Motor neuron (in vitro differentiated cells): ENCODE data around the gene TEX261. TPM values are rescaled to one million over a fixed set of nuclear protein-coding genes. Genes with fewer than 3 reads are reported as not detected.

Experiments
- ATAC-seq, 8 experiments: fragments of 200-7000 bp; cut with Tn5 transposase; replicated peaks in 6 of 8; 2 replicates each; pipeline ENCODE4 v1.8.0; 2021; ENCODE audit warnings: mild to moderate bottlenecking in 8 of 8, moderate library complexity in 8 of 8
- H3K27ac ChIP-seq, 2 donors: fragments of 250-450 bp; sonication (Bioruptor Pico); 2 replicates each; pipeline ENCODE4 v1.9.0; 2021; ENCODE audit warnings: antibody characterized with exemption in 2 of 2, mild to moderate bottlenecking in 2 of 2, moderate library complexity in 1 of 2
- H3K4me1 ChIP-seq, 2 donors: fragments of 250-450 bp; sonication (Bioruptor Pico); replicated peaks in 1 of 2; 2 replicates each; pipeline ENCODE4 v1.6.1; 2021; ENCODE audit warnings: antibody characterized with exemption in 2 of 2, mild to moderate bottlenecking in 2 of 2, moderate library complexity in 1 of 2
- H3K4me3 ChIP-seq, 5 donors: fragments of 250-450 bp; sonication (Bioruptor Pico); 2 replicates each; pipeline ENCODE4 v1.9.0; 2021; ENCODE audit warnings: antibody characterized with exemption in 5 of 5, mild to moderate bottlenecking in 5 of 5, moderate library complexity in 4 of 5
- WGBS, 10 experiments: fragments of 450-650 bp; shearing (Covaris generic); methylation state at CpG; one replicate each; pipeline ENCODE4 v1.0.0; 2022; 5-methylcytosine and 5-hydroxymethylcytosine counted together
- in situ Hi-C, 9 experiments: fragments of 400-800 bp; cut with MboI; loops; one replicate each; pipeline ENCODE4 v1.15.0; 2021; ENCODE audit warnings: low sequenced_read_pairs in 9 of 9, low pct_unique_long_range_greater_than_20kb in 2 of 9; ENCODE audit not compliant: unreplicated experiment in 9 of 9
- total RNA-seq, 8 experiments: library from RNA; unstranded; fragments of 300-600 nt; gene quantifications; 2 replicates each; pipeline versions ENCODE4 v1.2.3 to v1.2.4, GENCODE V29; 2022

TEX261 gene
- total RNA-seq, 8 experiments from 2014 or later: 10.3 to 42.1 (median 24.2) TPM

DNA sequence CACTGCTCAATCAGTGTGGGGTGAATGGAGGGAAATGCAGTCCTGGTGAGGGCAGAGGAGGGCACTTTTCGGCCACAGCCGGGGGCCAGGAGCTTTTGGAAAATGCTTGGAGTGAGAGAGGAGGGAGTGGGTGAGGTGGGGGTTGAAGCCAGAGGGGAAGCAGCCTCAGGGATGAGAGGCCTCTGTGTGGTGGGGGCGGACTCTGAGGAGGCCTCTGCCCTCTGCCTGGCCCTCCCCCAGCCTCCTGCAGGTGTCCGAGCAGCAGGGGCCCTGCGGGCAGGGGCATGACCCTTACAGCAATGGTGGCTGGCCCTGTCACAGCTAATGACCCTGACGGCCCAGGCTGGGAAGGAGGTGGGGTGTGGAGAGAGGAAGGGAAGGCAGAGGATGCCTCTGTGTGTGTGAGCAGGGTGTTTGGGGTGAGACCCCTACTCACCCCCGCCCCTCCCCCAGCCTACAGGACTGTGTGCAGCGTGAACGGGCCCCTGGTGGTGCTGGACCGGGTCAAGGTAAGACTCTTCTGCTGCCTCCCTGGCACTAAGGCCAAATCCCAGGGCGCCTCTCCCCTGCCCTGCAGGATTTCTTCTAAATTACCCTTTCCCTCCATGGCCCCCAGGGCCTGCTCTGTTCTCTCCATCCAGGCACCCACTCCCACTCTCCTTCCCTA is 51.3 kb downstream of the TEX261 start:
- Histone ChIP-seq H3K27ac (no peak overlapping the region), H3K4me1 (peaks cover 27 to 37% of the 10 kb centered on the region in 2 donors), H3K4me3 (no peak overlapping the region)
- peak in 2 of 8 experiments; percentile 1 to 5 for ATAC-seq
- in situ Hi-C loops: loop anchor here in 2 of 9 experiments (10.0 to 25.0 kb wide), 3 partner anchors 69 to 156 kb away; partner anchors contain the start of gene FIGLA (in 1 of the 2)
- WGBS, 10 experiments: 8% methylated on average over 2 of the region's 11 CpGs; no CpG with 5 or more reads in 9 of the 10 experiments

DNA sequence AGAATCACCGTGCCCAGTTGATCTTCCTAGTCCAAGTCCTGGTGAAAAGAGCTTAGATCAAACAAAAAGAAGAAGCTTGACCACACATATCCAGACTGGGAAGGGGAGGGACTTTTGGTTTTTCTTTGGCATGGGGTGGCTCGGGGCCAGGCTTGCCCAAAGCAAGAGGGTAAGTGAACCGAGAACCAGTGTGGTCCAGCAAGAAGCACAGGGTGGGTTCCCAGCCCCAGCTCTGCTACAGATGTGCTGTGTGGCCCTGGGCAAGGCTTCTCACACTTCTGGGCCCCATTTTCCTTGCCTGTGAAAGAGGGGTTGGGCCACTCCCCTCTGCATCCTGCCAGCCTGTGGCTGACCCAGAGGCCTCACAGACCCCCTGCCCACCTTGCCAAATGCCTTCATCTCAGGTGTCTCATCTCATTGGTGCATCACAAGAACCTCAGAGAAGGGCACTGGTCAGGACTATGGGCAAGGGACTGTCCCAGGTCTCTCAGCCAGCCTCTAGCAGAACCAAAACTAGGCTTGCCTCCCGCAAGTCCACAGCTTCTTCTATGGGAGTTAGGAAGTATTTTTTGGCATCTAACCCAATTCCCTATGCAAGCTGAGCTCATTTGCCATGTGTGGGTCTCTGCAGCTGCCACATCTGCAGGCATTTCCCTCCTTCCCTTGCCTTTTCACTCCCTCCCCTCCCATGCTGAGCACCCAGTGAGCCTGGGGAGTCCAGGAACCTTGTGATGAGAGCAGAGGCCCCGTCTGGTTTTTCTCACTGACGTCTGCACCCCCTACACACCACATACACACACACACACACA is 52.1 kb downstream of the TEX261 start:
- H3K4me1 ChIP-seq: peaks cover 27 to 44% of the 10 kb centered on the region in 2 donors
- no peak overlapping the region for H3K4me3 ChIP-seq
- no peak overlapping the region for H3K27ac ChIP-seq
- in situ Hi-C loops: loop anchor here in 2 of 9 experiments (10.0 to 25.0 kb wide), 3 partner anchors 68 to 155 kb away; partner anchors contain the start of gene FIGLA (in 1 of the 2)
- WGBS, 10 experiments: 0 to 100% (median 66%) methylated on average over 1 to 4 of the region's 6 CpGs; no CpG with 5 or more reads in 1 of the 10 experiments
- peak in 4 of 8 experiments; percentile 20 to 40 (median 36) for ATAC-seq

DNA sequence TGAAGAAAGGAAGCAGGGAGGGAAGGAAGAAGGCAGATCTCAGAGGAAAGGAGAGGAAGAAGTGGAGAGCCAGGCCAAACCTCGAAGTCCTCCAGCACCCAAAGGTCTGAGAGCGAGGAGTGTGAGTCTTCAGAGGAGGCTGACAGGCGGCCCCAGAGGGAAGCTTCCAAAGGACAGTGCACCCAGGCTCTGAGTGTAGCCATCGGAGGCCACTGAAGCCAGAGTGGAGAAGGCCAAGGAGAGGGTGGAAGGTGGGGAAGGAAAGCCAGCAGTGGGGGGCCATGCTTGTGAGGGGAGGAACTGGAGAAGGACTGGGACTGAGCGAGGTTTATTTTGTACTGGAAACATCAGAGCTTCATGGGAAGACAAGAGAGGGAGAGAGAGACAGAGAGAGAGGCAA is 53.0 kb downstream of the TEX261 start:
- in situ Hi-C loops: loop anchor here in 2 of 9 experiments (10.0 to 25.0 kb wide), 3 partner anchors 67 to 154 kb away; partner anchors contain the start of gene FIGLA (in 1 of the 2)
- Histone ChIP-seq H3K4me3 (no peak overlapping the region), H3K27ac (no peak overlapping the region), H3K4me1 (peaks cover 34 to 53% of the 10 kb centered on the region in 2 donors)
- WGBS, 10 experiments: 64 to 92% (median 80%) methylated on average over 1 to 3 of the region's 5 CpGs; no CpG with 5 or more reads in 5 of the 10 experiments
- no peak for ATAC-seq

DNA sequence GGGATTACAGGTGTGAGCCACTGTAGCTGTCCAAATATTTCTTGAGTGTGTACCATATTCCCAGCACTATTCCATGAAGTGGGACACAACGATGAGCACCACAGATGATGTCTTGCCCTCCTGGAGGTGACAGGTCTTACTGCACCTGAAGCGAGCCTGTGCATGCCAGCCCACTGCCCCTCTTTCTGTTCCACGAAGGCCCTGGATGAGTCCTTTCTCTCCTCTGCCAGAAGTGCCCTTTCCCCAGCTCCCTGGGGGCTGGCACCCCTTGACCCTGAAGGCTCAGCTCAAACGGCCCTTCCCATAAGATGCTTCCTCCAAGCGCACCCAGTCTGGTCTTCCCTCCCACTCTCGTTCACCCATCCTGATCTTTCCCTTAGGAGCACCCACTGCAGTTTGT is 53.5 kb downstream of the TEX261 start:
- peaks cover 39 to 58% of the 10 kb centered on the region in 2 donors for H3K4me1 ChIP-seq
- WGBS, 10 experiments: 40 to 100% (median 71%) methylated on average over 1 to 4 of the region's 6 CpGs; no CpG with 5 or more reads in 3 of the 10 experiments
- in situ Hi-C loops: loop anchor here in 2 of 9 experiments (10.0 to 25.0 kb wide), 3 partner anchors 66 to 154 kb away; partner anchors contain the start of gene FIGLA (in 1 of the 2)

DNA sequence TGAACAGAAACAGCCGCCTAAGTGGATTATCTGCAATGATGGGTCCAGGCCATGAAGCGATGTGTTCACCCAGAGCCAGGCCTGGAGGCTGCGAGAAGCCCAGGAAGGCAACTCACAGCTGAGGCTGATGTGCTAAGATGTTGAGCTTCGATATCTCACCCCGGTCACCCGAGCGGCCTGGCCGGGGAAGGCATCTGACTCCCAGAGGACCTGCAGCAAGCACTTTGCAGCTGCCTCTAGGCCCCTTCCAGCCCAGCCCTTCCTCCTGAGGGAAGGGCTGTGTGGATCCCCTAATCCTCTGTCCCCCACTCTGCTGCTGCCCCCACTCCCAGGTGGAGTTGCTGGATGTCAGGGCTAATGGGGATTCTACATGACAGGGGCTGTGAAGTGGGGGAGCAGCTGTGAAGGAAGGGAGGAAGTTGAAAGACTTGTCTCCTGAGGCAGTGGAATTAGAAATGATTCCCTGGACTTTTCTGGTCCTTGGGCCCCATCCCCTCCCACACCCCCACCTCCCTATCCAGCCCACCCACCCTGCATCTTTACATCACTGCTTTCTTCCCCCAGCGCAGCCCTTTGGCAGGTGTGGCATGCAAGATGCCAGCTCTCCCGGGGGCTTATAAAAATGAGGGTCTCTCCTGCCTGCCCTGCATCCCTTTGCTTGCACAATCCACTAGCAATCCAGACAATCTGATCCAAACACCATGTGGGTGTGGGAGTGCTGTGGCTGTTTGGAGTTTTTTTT is 54.7 kb downstream of the TEX261 start:
- Histone ChIP-seq H3K4me1 (peaks cover 48 to 69% of the 10 kb centered on the region in 2 donors), H3K4me3 (no peak overlapping the region), H3K27ac (no peak overlapping the region)
- 42 to 100% (median 67%) methylated on average over 1 to 4 of the region's 10 CpGs; no CpG with 5 or more reads in 6 of the 10 experiments for WGBS, 10 experiments
- no peak for ATAC-seq
- in situ Hi-C loops: loop anchor here in 2 of 9 experiments (10.0 to 25.0 kb wide), 3 partner anchors 65 to 153 kb away; partner anchors contain the start of gene FIGLA (in 1 of the 2)

More for the DNA sequence above, 53.5 kb downstream of the TEX261 start:
- Histone ChIP-seq H3K27ac (no peak overlapping the region), H3K4me3 (no peak overlapping the region)
- no peak for ATAC-seq

DNA sequence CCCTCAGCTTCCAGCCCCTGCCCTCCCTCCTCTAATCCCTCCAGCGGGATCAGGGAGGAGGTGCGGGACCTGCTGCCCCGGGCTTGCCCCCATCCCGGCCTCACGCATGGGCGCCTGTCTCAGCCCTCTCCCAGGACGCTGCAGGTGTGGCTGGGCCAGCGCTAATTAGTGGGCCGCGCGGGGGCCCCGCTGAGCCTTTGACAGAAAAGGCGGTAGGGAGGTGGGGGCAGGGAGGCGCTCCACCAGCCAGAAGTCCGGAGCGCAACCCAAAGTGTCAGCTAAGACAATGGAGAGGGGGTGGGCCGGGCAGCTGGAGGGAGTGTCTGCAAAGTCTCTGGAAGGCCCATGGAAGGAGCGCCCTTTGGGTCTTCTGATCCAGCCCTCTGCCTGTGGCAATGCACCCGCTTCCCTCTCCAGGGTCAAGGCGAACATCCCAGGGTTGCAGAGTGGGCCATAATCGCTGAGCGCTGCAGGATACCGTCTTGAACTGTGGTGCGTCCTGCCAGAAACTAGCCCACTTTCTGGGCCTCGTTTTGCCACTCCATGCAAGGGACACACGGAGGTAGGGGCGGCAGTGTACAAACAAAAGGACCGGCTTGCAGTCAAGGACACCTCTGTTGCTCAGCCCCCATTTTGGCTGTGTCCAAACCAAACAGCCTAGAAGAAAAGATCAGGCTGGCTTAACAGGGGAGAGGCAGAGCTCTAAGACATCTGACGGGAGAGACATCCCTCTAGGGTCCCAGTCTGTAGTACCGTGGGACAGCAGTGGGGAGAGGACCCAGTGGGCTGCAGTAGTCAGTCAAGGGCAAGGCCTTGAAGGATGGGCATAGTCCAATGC is 55.5 kb downstream of the TEX261 start:
- peaks cover 48 to 69% of the 10 kb centered on the region in 2 donors for H3K4me1 ChIP-seq
- ATAC-seq: peak in 4 of 8 experiments; percentile 4 to 41 (median 20)
- no peak overlapping the region for H3K27ac ChIP-seq
- WGBS, 10 experiments: 20 to 50% (median 29%) methylated on average over 1 to 10 of the region's 30 CpGs; no CpG with 5 or more reads in 6 of the 10 experiments
- in situ Hi-C loops: loop anchor here in 1 of 9 experiments (25.0 kb wide), 1 partner anchor 152 kb away; the partner anchor contains the start of gene FIGLA
- H3K4me3 ChIP-seq: no peak overlapping the region

DNA sequence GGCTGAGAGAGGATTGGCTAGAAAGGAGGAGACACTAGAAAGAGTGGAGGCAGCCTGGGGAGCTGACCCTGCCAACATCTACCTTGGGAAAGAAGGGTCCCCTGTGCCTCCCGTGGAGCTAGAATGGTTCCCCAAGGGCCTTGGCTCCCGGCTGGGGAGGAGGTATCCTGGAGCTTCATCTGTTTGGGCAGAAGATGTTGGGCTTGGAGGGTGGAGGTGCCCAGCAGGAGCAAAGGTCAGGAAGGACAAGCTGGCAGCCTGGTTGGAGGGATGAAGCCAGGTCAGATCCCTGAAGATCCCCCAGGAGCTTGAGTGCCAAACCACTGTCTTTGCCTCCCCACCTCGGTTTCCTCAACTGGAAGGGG is 56.1 kb downstream of the TEX261 start:
- H3K27ac ChIP-seq: no peak overlapping the region
- in situ Hi-C loops: loop anchor here in 1 of 9 experiments (25.0 kb wide), 1 partner anchor 151 kb away; the partner anchor contains the start of gene FIGLA
- H3K4me1 ChIP-seq: peaks cover 46 to 64% of the 10 kb centered on the region in 2 donors
- no peak overlapping the region for H3K4me3 ChIP-seq
- 25 to 80% (median 60%) methylated on average over 1 to 2 of the region's 3 CpGs; no CpG with 5 or more reads in 7 of the 10 experiments for WGBS, 10 experiments
- ATAC-seq: no peak

DNA sequence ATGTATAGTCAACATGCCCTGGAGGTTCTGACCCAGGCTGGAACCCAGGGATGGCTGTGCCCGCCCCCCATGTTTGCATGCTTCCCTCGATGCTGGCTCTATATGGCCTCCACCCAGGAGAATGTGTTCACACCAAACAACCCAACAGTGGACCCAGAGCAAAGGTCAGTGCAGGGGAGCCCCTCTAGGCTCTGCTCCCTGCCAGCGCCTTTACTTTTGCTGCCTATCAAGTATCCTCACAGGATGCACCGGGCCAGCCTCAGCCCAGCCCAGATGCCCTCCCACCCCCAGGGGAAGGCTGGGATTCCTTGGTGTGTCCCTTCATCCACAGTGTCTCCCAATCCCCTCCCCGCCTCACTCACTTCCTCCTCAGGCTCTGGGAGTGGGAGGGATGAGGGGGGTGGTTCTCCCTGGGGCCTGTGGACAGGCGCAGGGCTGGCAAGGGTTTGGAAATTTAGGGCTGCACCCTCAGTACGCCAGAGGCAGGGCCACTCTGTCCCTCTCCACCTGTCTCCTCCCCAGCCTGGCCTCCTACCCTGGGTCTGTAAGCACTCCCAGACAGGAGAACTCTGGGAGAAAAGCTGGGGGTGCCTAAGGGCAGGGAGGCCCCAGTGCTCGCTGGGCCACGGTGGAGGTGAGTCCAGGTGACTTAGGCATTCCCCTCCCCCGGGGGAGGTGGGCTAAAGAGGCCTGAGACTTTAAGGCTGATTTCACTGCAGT is 56.6 kb downstream of the TEX261 start:
- ATAC-seq: peak in 3 of 8 experiments; percentile 4 to 46 (median 14)
- Histone ChIP-seq H3K27ac (no peak overlapping the region), H3K4me1 (peaks cover 41 to 59% of the 10 kb centered on the region in 2 donors), H3K4me3 (no peak overlapping the region)
- in situ Hi-C loops: loop anchor here in 1 of 9 experiments (25.0 kb wide), 1 partner anchor 151 kb away; the partner anchor contains the start of gene FIGLA
- WGBS, 10 experiments: 0 to 60% (median 38%) methylated on average over 1 to 2 of the region's 10 CpGs; no CpG with 5 or more reads in 4 of the 10 experiments

DNA sequence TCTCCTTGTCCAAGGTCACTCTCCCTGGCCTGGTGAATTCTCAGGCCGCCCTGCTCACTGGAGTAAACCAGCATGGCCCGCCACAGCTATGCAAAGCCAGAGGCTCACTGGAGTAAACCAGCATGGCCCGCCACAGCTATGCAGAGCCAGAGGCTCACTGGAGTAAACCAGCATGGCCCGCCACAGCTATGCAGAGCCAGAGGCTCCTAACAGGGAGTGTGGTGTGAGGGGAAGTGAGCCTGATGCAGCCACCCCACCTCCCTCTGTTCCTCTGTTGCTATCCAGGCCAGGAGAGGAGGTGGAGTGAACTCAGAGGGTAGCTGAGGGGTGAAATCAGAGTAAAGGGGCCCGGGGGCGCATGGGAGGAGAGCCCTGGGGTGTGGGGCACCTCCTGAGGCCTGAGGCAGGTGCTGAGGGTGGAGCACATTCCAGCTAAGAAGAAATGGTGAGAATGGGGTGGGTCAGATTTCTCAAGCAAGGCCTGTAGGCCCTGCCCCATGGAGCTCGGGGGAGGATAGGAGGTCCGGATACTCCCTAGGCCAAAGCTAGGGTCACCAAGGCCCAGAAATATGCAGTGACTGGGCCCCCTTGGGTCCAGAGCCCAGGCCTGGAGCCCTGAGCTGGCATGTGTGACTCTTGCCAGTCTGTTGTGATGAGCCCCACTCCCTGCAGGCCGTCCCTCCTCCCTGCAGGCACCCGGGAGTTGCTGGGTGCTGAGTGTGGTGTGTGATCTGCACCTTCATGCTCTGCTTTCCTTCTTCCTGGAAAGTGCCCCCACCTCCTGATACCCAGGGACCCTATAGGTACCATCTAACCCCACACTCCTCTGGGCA is 57.5 kb downstream of the TEX261 start:
- ATAC-seq: peak; percentile 54 to 82 (median 72)
- H3K27ac ChIP-seq: peak overlapping the region in 1 of 2 donors; percentile 17
- H3K4me1 ChIP-seq: peaks cover 40 to 53% of the 10 kb centered on the region in 2 donors
- no peak overlapping the region for H3K4me3 ChIP-seq
- in situ Hi-C loops: loop anchor here in 1 of 9 experiments (25.0 kb wide), 1 partner anchor 150 kb away; the partner anchor contains the start of gene FIGLA
- WGBS, 10 experiments: 20 to 90% (median 85%) methylated on average over 1 to 4 of the region's 10 CpGs; no CpG with 5 or more reads in 7 of the 10 experiments
